WI38 (cell line): ENCODE data around the gene PIEZO2.

Experiments used
- H3K4me3 ChIP-seq: 2 replicates; pipeline ENCODE4 v1.5.1; 2011; ENCODE audit warnings: low read depth, mild to moderate bottlenecking, control low read depth, low read length
- CTCF ChIP-seq: IDR thresholded peaks from 2 replicates; pipeline ENCODE4 v1.5.1; 2012; ENCODE audit warnings: low read depth, mild to moderate bottlenecking, control low read depth, low read length

The PIEZO2 gene

GRCh38 chr18:10907749-10908148 lies 241.6 kb downstream of the PIEZO2 start:
- no peak for TF ChIP-seq CTCF
- H3K4me3 ChIP-seq = no peak overlapping the region

GRCh38 chr18:10901329-10901728 lies 248.0 kb downstream of the PIEZO2 start:
- no peak for TF ChIP-seq CTCF
- no peak overlapping the region for H3K4me3 ChIP-seq

- no peak for TF ChIP-seq CTCF
- H3K4me3 ChIP-seq = no peak overlapping the region
Observed at GRCh38 chr18:10900435-10900834, 248.9 kb downstream of the PIEZO2 start.

GRCh38 chr18:10899481-10899880 lies 249.9 kb downstream of the PIEZO2 start:
- no peak overlapping the region for H3K4me3 ChIP-seq
- TF ChIP-seq CTCF = no peak

- H3K4me3 ChIP-seq = no peak overlapping the region
- no peak for TF ChIP-seq CTCF
Observed at GRCh38 chr18:10898417-10898974, 250.9 kb downstream of the PIEZO2 start.

- no peak overlapping the region for H3K4me3 ChIP-seq
- no peak for TF ChIP-seq CTCF
Observed at GRCh38 chr18:10896851-10897250, 252.5 kb downstream of the PIEZO2 start.

GRCh38 chr18:10895976-10896375 lies 253.4 kb downstream of the PIEZO2 start:
- no peak for TF ChIP-seq CTCF
- H3K4me3 ChIP-seq = no peak overlapping the region
